ENCODE data around the gene ITPK1. TPM values are rescaled to one million over a fixed set of nuclear protein-coding genes. Genes with fewer than 3 reads are reported as not detected.

Gene ITPK1
- total RNA-seq, 4 donors from 2014 or later, result 64.8 to 235 (median 128) TPM

GRCh38 chr14:92960706-92961566 is 154.8 kb downstream of the ITPK1 start:
- no peak overlapping the region for H3K27ac ChIP-seq
- no peaks in the 10 kb centered on the region for H3K36me3 ChIP-seq
- WGBS, 2 donors (ENCODE audit: low coverage in 1 of 2), result 88% methylated on average over 16 of the region's 18 CpGs; no CpG with 5 or more reads in 1 of the 2 donors
- H3K4me1 ChIP-seq, result peaks cover 14 to 24% (median 22%) of the 10 kb centered on the region in 4 donors
- H3K4me3 ChIP-seq, result no peak overlapping the region
- no peaks in the 10 kb centered on the region for H3K9me3 ChIP-seq
- no peaks in the 10 kb centered on the region for H3K27me3 ChIP-seq
- TF ChIP-seq POLR2AphosphoS5 (IDR thresholded peaks at IDR 0.05) (no peak), POLR2A (IDR thresholded peaks at IDR 0.05) (no peak), EP300 (IDR thresholded peaks at IDR 0.05; ENCODE audit: low read depth) (no peak), CTCF (IDR thresholded peaks at IDR 0.05) (no peak)
- intact Hi-C loops (cut with DNase I; ENCODE audit: low total_unique reads), result no loop called here
- no peak for DNase-seq
- in situ Hi-C loops (cut with MboI; ENCODE audit: low pct_ligation_motif_present in 1 of 4, low pct_unique_long_range_greater_than_20kb in 1 of 4, low sequenced_read_pairs in 3 of 4), result no loop called here

- no peaks in the 10 kb centered on the region for H3K27me3 ChIP-seq
- in situ Hi-C loops (cut with MboI; ENCODE audit: low pct_ligation_motif_present in 1 of 4, low pct_unique_long_range_greater_than_20kb in 1 of 4, low sequenced_read_pairs in 3 of 4), result loop anchor here in 2 of 4 donors (10.0 kb wide), 2 partner anchors 175 to 185 kb away; no protein-coding TSS in a partner anchor
- no peaks in the 10 kb centered on the region for H3K36me3 ChIP-seq
- H3K4me1 ChIP-seq, result peaks cover 12 to 18% (median 17%) of the 10 kb centered on the region in 4 donors
- TF ChIP-seq EP300 (IDR thresholded peaks at IDR 0.05; ENCODE audit: low read depth) (no peak), POLR2A (IDR thresholded peaks at IDR 0.05) (no peak), CTCF (IDR thresholded peaks at IDR 0.05) (no peak)
- no peak for DNase-seq
- H3K27ac ChIP-seq, result no peak overlapping the region
- WGBS, 2 donors (ENCODE audit: low coverage in 1 of 2), result 83 to 98% methylated on average over 6 to 30 of the region's 30 CpGs
- H3K9me3 ChIP-seq, result no peaks in the 10 kb centered on the region
- intact Hi-C loops (cut with DNase I; ENCODE audit: low total_unique reads), result no loop called here
- H3K4me3 ChIP-seq, result no peak overlapping the region
Measured at GRCh38 chr14:92959761-92960680, 155.7 kb downstream of the ITPK1 start.

GRCh38 chr14:92959189-92959531 is 156.6 kb downstream of the ITPK1 start:
- no peaks in the 10 kb centered on the region for H3K36me3 ChIP-seq
- H3K9me3 ChIP-seq, result no peaks in the 10 kb centered on the region
- intact Hi-C loops (cut with DNase I; ENCODE audit: low total_unique reads), result no loop called here
- peaks cover 4 to 9% (median 9%) of the 10 kb centered on the region in 4 donors for H3K4me1 ChIP-seq
- no peak for DNase-seq
- H3K4me3 ChIP-seq, result no peak overlapping the region
- in situ Hi-C loops (cut with MboI; ENCODE audit: low pct_ligation_motif_present in 1 of 4, low pct_unique_long_range_greater_than_20kb in 1 of 4, low sequenced_read_pairs in 3 of 4), result loop anchor here in 2 of 4 donors (10.0 kb wide), 2 partner anchors 176 to 186 kb away; no protein-coding TSS in a partner anchor
- 93% methylated on average over 10 of the region's 10 CpGs; no CpG with 5 or more reads in 1 of the 2 donors for WGBS, 2 donors (ENCODE audit: low coverage in 1 of 2)
- TF ChIP-seq EP300 (IDR thresholded peaks at IDR 0.05; ENCODE audit: low read depth) (no peak), POLR2AphosphoS5 (IDR thresholded peaks at IDR 0.05) (no peak), CTCF (IDR thresholded peaks at IDR 0.05) (no peak), POLR2A (IDR thresholded peaks at IDR 0.05) (no peak)
- H3K27me3 ChIP-seq, result no peaks in the 10 kb centered on the region
- H3K27ac ChIP-seq, result no peak overlapping the region

All from transverse colon (tissue), 4 donors.